B cell (primary cell): ENCODE measurements around the gene ATP6V1F. TPM values are rescaled to one million over a fixed set of nuclear protein-coding genes. Genes with fewer than 3 reads are reported as not detected.

Experiments
- ATAC-seq: fragments of 200-7000 bp; cut with Tn5 transposase; one replicate; pipeline ENCODE4 v1.10.0; 2021; ENCODE audit warnings: low read depth, mild to moderate bottlenecking, moderate number of reproducible peaks, moderate library complexity
- CTCF ChIA-PET: fragments of 350-600 bp; sonication (Branson Sonifier 250); formaldehyde crosslinking; loops from one replicate; lab custom pipeline; 2021; ENCODE audit warnings: antibody characterized with exemption, inconsistent platforms; lab: Charles Lee
- POLR2A ChIA-PET: fragments of 350-600 bp; sonication (Branson Sonifier 250); formaldehyde crosslinking; loops from one replicate; lab custom pipeline; 2021; ENCODE audit warnings: antibody characterized with exemption; lab: Charles Lee
- DNase-seq: peaks from one replicate; pipeline ENCODE4 v3.0.0; 2013
- H2AFZ ChIP-seq: 2 replicates; pipeline ENCODE4 v1.6.1; 2012; ENCODE audit warnings: mild to moderate bottlenecking, low read depth, low read length; ENCODE audit not compliant: insufficient read depth, poor library complexity, severe bottlenecking
- H3K27ac ChIP-seq, 2 donors: 1 replicate in 1 of 2; 2 replicates in 1 of 2; pipeline ENCODE4 v1.5.1; 2012 to 2013; ENCODE audit warnings: low read length in 2 of 2, mild to moderate bottlenecking in 2 of 2, moderate library complexity in 1 of 2
- H3K27me3 ChIP-seq, 4 experiments: fragments of 200-600 bp in 1 of 4; sonication (generic) in 1 of 4; replicated peaks in 1 of 4; 1 replicate in 2 of 4; 2 replicates in 2 of 4; pipeline versions ENCODE4 v1.6.1 to v1.7.0; 2013 to 2016; ENCODE audit warnings: low read length in 3 of 4, mild to moderate bottlenecking in 2 of 4, mixed read lengths in 1 of 4, moderate library complexity in 1 of 4; ENCODE audit not compliant: insufficient read depth in 4 of 4, control insufficient read depth in 3 of 4; ENCODE audit errors: control extremely low read depth in 1 of 4
- H3K36me3 ChIP-seq, 2 experiments: replicated peaks in 1 of 2; 1 replicate in 1 of 2; 2 replicates in 1 of 2; pipeline versions ENCODE4 v1.6.1 to v1.7.1; 2013; ENCODE audit warnings: low read length in 1 of 2; ENCODE audit not compliant: insufficient read depth in 2 of 2, control insufficient read depth in 1 of 2; ENCODE audit errors: control extremely low read depth in 1 of 2, extremely low read depth in 1 of 2
- H3K4me1 ChIP-seq, 2 donors: fragments of 200-600 bp in 1 of 2; sonication (generic) in 1 of 2; 1 replicate in 1 of 2; 2 replicates in 1 of 2; pipeline versions ENCODE4 v1.5.1 to v1.6.1; 2013 to 2017; ENCODE audit warnings: low read length in 2 of 2; ENCODE audit not compliant: control insufficient read depth in 2 of 2, insufficient read depth in 2 of 2
- H3K4me2 ChIP-seq: replicated peaks from 2 replicates; pipeline ENCODE3; 2012; ENCODE audit warnings: mild to moderate bottlenecking, low read depth, low read length; ENCODE audit not compliant: poor library complexity, severe bottlenecking
- H3K4me3 ChIP-seq, 5 experiments: fragments of 200-600 bp in 1 of 5; sonication (generic) in 1 of 5; 1 replicate in 3 of 5; 2 replicates in 2 of 5; pipeline versions ENCODE4 v1.5.1 to v1.7.0; 2011 to 2016; ENCODE audit warnings: low read length in 4 of 5, mild to moderate bottlenecking in 4 of 5, low read depth in 2 of 5, control low read depth in 1 of 5, moderate library complexity in 1 of 5; ENCODE audit not compliant: insufficient read depth in 1 of 5; ENCODE audit errors: control extremely low read depth in 1 of 5, extremely low read depth in 1 of 5
- H3K79me2 ChIP-seq: fragments of 200-600 bp; sonication (generic); one replicate; pipeline ENCODE4 v1.6.0; 2016; ENCODE audit warnings: low read length; ENCODE audit not compliant: control insufficient read depth, insufficient read depth
- H3K9ac ChIP-seq: fragments of 200-600 bp; sonication (generic); 2 replicates; pipeline ENCODE4 v1.6.1; 2017; ENCODE audit warnings: mild to moderate bottlenecking, low read length, moderate library complexity
- H3K9me3 ChIP-seq, 3 donors: one replicate each; pipeline versions ENCODE4 v1.6.1 to v1.7.1; 2013; ENCODE audit warnings: low read length in 2 of 3; ENCODE audit not compliant: control insufficient read depth in 2 of 3, insufficient read depth in 1 of 3; ENCODE audit errors: control extremely low read depth in 1 of 3
- H4K20me1 ChIP-seq: 2 replicates; pipeline ENCODE4 v1.6.0; 2012; ENCODE audit warnings: mild to moderate bottlenecking, low read length; ENCODE audit not compliant: insufficient read depth, control insufficient read depth, poor library complexity, severe bottlenecking
- H3K27ac Mint-ChIP-seq: one replicate; pipeline ENCODE4 v1.8.0; 2021; ENCODE audit warnings: mixed read lengths
- H3K27me3 Mint-ChIP-seq: one replicate; pipeline ENCODE4 v1.8.0; 2021; ENCODE audit warnings: mixed read lengths
- H3K4me1 Mint-ChIP-seq: one replicate; pipeline ENCODE4 v1.8.0; 2021; ENCODE audit warnings: mixed read lengths
- H3K4me3 Mint-ChIP-seq: one replicate; pipeline ENCODE4 v1.8.0; 2021; ENCODE audit warnings: mixed read lengths
- H3K9me3 Mint-ChIP-seq: one replicate; pipeline ENCODE4 v1.8.0; 2022; ENCODE audit warnings: mixed read lengths; ENCODE audit not compliant: insufficient read depth
- EZH2 ChIP-seq: IDR thresholded peaks from 2 replicates; pipeline ENCODE4 v1.6.1; 2012; ENCODE audit warnings: borderline replicate concordance, low read depth, mild to moderate bottlenecking, moderate library complexity, low read length; ENCODE audit not compliant: insufficient read depth, poor library complexity, severe bottlenecking
- WGBS: methylation state at CpG from one replicate; pipeline ENCODE4 v1.1.5; 2013; ENCODE audit warnings: missing lambda C conversion rate; ENCODE audit not compliant: insufficient coverage; 5-methylcytosine and 5-hydroxymethylcytosine counted together
- intact Hi-C: fragments of 100-400 bp; cut with micrococcal nuclease; formaldehyde crosslinking; loops from one replicate; pipeline ENCODE4 v1.10.0; 2022
- polyA plus RNA-seq: library from polyadenylated mRNA; depleted of rRNA; stranded (reverse); fragments of >200 nt; gene quantifications from 2 replicates; pipeline ENCODE4 v1.2.3, GENCODE V29; 2012
- total RNA-seq, 2 donors: library from RNA; stranded (reverse); fragments of 120-200 nt in 1 of 2; gene quantifications; 1 replicate in 1 of 2; 2 replicates in 1 of 2; pipeline versions ENCODE4 v1.2.3 to v1.2.4, GENCODE V29; 2013 to 2022
- TF ChIP-seq, protein P1 (sequence below): fragments of 200-600 bp; IDR thresholded peaks from one replicate; pipeline ENCODE4 v1.8.0; 2022; ENCODE audit warnings: antibody characterized with exemption, mild to moderate bottlenecking

The ATP6V1F gene
- total and polyA plus RNA-seq, 2 donors (not counting 1 experiment from before 2014, with no cell fraction given): 81.7 to 198 TPM

DNA sequence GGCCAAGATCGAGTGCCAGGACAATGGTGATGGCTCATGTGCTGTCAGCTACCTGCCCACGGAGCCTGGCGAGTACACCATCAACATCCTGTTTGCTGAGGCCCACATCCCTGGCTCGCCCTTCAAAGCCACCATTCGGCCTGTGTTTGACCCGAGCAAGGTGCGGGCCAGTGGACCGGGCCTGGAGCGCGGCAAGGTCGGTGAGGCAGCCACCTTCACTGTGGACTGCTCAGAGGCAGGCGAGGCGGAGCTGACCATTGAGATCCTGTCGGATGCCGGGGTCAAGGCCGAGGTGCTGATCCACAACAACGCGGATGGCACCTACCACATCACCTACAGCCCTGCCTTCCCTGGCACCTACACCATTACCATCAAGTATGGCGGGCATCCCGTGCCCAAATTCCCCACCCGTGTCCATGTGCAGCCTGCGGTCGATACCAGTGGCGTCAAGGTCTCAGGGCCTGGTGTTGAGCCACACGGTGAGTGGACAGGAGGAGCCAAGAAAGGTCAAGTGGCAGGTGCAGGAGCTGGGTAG lies 17.8 kb upstream of the ATP6V1F start:
- H3K4me2 ChIP-seq: no peak overlapping the region
- no peak for DNase-seq
- no peak overlapping the region for H3K4me3 ChIP-seq
- no peaks in the 10 kb centered on the region for H3K36me3 ChIP-seq
- H3K27me3 Mint-ChIP-seq: no peaks in the 10 kb centered on the region
- TF ChIP-seq EZH2: no peak
- TF ChIP-seq, protein P1, sequence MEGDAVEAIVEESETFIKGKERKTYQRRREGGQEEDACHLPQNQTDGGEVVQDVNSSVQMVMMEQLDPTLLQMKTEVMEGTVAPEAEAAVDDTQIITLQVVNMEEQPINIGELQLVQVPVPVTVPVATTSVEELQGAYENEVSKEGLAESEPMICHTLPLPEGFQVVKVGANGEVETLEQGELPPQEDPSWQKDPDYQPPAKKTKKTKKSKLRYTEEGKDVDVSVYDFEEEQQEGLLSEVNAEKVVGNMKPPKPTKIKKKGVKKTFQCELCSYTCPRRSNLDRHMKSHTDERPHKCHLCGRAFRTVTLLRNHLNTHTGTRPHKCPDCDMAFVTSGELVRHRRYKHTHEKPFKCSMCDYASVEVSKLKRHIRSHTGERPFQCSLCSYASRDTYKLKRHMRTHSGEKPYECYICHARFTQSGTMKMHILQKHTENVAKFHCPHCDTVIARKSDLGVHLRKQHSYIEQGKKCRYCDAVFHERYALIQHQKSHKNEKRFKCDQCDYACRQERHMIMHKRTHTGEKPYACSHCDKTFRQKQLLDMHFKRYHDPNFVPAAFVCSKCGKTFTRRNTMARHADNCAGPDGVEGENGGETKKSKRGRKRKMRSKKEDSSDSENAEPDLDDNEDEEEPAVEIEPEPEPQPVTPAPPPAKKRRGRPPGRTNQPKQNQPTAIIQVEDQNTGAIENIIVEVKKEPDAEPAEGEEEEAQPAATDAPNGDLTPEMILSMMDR: no peak
- no peak for ATAC-seq
- no peaks in the 10 kb centered on the region for H3K27me3 ChIP-seq
- no peaks in the 10 kb centered on the region for H3K9me3 Mint-ChIP-seq
- intact Hi-C loops: no loop called here
- H3K9ac ChIP-seq: no peak overlapping the region
- H3K4me1 Mint-ChIP-seq: peaks cover 4% of the 10 kb centered on the region
- H3K79me2 ChIP-seq: no peaks in the 10 kb centered on the region
- no peak overlapping the region for H2AFZ ChIP-seq
- H3K4me1 ChIP-seq: peaks cover 0 to 11% of the 10 kb centered on the region in 2 donors
- POLR2A ChIA-PET: no interaction called here
- no peak overlapping the region for H3K4me3 Mint-ChIP-seq
- H3K9me3 ChIP-seq: no peaks in the 10 kb centered on the region
- H3K27ac ChIP-seq: no peak overlapping the region
- 93% methylated on average over 22 of the region's 25 CpGs for WGBS
- no peaks in the 10 kb centered on the region for H4K20me1 ChIP-seq
- CTCF ChIA-PET: interaction anchor here (2.3 kb wide), 1 partner anchor 38 kb away, joined by 13 read pairs; no protein-coding TSS in a partner anchor
- H3K27ac Mint-ChIP-seq: no peak overlapping the region

DNA sequence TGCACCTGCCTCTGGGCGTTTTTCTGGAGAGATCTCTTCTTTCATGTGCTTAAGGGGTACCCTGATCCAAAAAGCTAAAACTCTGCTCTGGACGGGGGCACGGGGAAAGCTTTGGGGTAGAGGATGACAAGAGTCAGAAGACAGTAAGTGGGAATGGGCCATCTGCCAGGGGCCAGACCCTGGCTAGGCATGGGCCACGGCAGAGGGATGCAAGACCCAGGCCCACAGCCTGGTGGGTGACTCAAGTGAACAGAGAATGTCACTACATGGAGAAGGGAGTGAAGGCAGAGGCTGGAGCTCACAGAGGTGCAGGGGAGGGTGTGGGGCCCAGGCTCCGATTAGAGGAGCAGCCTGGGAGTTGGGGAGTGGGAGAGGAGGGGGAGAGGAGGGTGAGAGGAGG lies 17.2 kb upstream of the ATP6V1F start:
- WGBS: 94% methylated on average over 5 of the region's 5 CpGs
- POLR2A ChIA-PET: no interaction called here
- H3K9me3 ChIP-seq: no peaks in the 10 kb centered on the region
- no peak for DNase-seq
- H3K9me3 Mint-ChIP-seq: no peaks in the 10 kb centered on the region
- H3K4me1 Mint-ChIP-seq: peaks cover 4% of the 10 kb centered on the region
- H3K27me3 ChIP-seq: no peaks in the 10 kb centered on the region
- no peak overlapping the region for H3K9ac ChIP-seq
- no peak overlapping the region for H3K4me3 ChIP-seq
- no peaks in the 10 kb centered on the region for H3K79me2 ChIP-seq
- no peaks in the 10 kb centered on the region for H3K27me3 Mint-ChIP-seq
- no peaks in the 10 kb centered on the region for H4K20me1 ChIP-seq
- no peak overlapping the region for H2AFZ ChIP-seq
- H3K27ac ChIP-seq: no peak overlapping the region
- no peak for TF ChIP-seq EZH2
- TF ChIP-seq, protein P1: no peak
- H3K27ac Mint-ChIP-seq: no peak overlapping the region
- no peak overlapping the region for H3K4me3 Mint-ChIP-seq
- no peak overlapping the region for H3K4me2 ChIP-seq
- peaks cover 0 to 11% of the 10 kb centered on the region in 2 donors for H3K4me1 ChIP-seq
- no peaks in the 10 kb centered on the region for H3K36me3 ChIP-seq
- CTCF ChIA-PET: interaction anchor here (2.3 kb wide), 1 partner anchor 38 kb away, joined by 13 read pairs; no protein-coding TSS in a partner anchor
- no peak for ATAC-seq
- intact Hi-C loops: no loop called here
